ENCODE results near the gene MTMR11.

Gene MTMR11

DNA sequence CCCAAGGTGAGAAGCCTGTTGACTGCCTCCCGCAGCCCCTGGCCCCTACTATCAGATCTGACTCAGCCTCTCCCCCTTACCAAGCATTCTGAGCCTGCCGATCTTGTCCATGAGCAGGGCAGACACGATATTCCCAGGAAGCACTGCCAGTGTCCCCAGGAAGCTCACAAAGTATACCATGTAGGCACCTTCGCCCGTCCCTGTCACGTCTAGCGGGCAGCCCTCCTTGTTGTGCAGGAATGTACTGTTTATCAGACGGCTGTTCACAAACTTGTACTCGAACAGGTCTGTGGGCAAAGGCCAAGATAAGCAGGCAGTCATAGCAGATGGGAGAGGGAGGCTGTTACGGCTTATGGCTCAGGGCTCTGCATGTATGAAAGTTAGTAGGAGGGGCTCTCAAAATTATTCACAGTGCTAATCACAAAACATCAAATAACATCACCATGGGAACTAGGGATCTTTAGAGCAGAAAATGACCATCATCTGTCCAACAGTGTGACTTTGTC lies 30.1 kb downstream of the MTMR11 start:
- TF ChIP-seq, protein P1, sequence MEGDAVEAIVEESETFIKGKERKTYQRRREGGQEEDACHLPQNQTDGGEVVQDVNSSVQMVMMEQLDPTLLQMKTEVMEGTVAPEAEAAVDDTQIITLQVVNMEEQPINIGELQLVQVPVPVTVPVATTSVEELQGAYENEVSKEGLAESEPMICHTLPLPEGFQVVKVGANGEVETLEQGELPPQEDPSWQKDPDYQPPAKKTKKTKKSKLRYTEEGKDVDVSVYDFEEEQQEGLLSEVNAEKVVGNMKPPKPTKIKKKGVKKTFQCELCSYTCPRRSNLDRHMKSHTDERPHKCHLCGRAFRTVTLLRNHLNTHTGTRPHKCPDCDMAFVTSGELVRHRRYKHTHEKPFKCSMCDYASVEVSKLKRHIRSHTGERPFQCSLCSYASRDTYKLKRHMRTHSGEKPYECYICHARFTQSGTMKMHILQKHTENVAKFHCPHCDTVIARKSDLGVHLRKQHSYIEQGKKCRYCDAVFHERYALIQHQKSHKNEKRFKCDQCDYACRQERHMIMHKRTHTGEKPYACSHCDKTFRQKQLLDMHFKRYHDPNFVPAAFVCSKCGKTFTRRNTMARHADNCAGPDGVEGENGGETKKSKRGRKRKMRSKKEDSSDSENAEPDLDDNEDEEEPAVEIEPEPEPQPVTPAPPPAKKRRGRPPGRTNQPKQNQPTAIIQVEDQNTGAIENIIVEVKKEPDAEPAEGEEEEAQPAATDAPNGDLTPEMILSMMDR (IDR thresholded peaks at IDR 0.05), result no peak

DNA sequence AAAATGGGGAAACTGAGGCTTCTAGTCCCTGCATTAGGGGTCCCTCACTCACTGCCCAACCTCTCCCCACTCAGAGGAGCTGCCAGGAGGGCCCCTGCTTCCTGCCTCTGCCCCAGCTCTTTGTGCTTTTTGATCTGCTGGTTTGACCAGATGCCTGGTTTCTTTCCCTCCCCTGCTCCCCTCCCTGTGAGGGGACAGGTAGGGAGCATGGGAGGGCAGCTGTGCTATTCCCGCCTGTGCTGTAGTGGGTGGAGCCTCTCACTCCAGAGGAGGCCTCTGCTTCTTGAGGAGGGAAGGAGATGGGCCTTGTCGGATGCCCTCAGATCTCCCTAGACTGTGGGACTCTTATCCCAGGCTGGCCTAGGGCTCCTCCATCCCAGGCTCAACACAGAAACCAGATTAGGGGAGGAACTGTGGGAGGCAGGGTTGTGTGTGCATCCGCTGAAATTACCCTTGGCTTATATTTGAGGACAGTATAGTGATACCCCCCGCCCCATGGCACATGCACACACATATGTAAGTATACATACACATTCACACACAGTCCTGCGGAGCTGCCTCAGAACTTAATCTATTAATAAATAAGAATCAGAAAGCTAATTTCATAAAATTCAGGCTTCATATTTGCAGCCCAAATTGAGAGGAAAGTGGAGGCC lies 32.7 kb downstream of the MTMR11 start:
- TF ChIP-seq, protein P1 (IDR thresholded peaks at IDR 0.05), result no peak

DNA sequence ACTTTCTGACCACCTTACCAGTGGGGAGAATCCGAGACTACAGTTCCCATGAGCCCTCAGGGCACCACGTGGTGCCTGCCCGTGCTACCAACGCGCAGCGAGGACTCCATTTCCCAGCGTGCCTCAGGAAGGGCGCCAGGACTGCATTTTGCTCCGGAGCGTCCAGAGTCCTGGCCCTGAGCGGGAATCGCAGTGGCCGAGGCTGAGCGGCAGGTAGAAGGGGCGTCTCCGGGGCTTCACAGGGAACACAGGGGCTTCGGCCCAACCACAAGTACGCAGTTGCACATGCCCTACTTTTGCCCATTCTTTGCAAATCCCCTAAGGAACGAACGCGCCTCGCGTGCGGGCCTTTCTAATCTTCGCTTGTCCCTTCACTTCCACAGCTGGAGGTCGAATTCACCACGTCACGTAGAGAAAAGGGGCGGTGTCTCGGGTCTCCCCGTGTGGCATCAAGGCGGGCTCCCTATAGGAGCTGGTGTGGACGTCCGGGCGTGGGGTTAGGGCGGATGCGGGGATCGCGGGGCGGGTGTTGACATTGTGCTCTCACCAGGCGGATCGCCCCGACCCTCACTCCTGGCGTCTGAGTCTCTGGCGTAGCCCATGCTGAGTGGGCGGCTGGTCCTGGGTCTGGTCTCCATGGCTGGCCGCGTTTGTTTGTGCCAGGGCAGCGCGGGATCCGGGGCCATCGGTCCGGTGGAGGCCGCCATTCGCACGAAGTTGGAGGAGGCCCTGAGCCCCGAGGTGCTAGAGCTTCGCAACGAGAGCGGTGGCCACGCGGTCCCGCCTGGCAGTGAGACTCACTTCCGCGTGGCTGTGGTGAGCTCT lies 37.0 kb downstream of the MTMR11 start, which contains the start of gene BOLA1:
BOLA1 (plus strand) TSS at position 109 of the 825 bp plus-strand sequence; CDS start at position 601, 492 bp downstream.
- TF ChIP-seq, protein P1 (IDR thresholded peaks at IDR 0.05), result no peak

DNA sequence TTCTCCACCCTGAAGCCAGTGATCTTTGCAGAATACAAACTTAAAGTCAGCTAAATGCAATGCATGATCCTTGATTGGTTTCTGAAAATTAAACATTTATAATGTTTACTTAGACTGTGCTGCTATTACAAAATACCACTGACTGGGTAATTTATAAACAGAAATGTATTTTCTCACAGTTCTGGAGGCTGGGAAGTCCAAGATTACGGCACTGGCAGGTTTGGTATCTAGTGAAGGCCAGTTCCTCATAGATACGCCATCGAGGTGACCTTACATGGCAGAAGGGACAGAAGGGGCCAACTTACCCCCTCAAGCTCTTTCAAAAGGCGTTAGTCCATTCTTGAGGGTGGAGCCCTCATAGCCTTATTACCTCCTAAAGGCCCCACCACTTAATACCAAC lies 40.1 kb downstream of the MTMR11 start:
- TF ChIP-seq, protein P1 (IDR thresholded peaks at IDR 0.05), result no peak

DNA sequence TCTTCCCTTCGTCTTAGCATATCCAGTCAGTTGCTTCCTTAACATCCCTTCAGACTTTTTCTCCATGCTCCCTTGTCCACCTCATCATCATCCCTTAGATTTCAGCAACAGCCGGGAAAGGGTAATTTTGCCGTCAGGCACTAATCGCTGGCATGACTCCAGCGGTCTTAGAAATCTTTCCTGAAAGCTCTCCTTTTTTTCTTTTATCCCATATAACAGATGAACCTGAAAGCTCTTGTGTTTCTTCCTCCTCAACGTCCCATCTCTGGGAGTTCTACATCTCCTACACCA lies 47.7 kb downstream of the MTMR11 start:
- TF ChIP-seq, protein P1 (IDR thresholded peaks at IDR 0.05), result no peak

DNA sequence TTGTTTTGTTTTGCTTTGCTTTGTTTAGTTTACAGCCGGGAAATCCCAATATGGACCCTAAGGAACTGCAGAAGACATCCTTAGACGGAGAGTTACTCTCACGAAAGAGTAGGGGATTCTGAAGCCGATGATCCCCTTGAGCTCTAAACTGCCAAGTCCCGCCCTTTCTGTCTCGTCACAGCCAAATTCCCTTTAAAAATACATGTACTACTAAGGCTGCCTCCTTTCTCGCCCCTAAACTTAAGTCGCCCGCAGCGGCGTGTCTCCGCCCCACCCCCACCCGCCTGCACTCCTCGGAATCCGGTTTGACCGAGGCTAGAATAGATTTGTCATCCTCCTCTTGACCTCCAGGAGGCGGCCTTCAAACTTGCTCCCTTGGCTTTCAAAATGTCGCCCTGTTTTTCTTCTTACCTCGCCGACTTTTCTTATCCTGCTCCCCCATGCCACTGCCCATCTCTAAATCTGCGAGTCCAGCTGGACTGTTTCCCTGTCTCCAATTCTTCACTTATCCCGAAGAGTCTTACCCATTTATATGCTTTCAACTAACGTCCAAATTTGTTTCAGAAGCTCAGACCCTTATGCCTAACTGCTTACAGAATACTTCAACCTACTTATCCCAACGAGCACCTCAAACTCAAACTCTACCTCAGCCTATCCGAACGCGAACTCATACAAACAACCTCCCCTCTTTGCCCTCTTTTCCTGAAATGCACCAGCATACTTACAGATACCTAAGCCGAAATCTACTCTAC lies 48.3 kb downstream of the MTMR11 start:
- TF ChIP-seq, protein P1 (IDR thresholded peaks at IDR 0.05), result peak; percentile 72; the same call in 1 of the 2 replicates

DNA sequence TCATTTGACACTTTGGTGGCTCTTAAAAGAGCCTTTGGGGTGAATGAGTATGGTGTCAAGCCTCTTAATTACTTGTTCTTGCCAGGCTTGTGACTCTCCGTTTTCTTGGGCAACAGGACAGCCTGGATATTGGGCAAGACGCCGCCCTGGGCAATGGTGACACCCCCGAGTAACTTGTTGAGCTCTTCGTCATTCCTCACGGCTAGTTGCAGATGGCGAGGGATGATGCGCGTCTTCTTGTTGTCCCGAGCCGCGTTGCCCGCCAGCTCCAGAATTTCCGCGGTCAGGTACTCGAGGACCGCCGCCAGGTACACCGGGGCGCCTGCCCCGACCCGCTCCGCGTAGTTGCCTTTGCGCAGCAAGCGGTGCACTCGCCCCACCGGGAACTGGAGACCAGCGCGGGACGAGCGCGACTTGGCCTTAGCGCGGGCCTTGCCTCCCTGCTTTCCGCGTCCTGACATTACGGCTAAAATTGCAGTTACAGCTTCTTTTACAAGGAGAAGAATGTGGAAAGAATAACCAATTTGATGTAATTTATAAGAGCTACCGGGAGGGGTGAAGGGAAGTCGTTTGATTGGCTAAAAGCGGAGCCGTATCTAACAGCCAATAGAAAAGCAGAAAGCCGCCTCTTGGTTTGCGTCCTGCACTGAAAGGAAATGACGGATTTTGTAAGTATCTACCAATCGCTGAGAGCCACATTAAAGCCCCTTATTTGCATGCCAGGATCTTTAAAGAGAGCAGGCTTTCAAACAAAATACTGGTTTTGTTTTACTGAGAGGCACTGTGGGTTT lies 49.0 kb downstream of the MTMR11 start:
- TF ChIP-seq, protein P1 (IDR thresholded peaks at IDR 0.05), result no peak

All from LNCAP (cell line).